Measurements from ENCODE around the gene RIPOR3.

DNA sequence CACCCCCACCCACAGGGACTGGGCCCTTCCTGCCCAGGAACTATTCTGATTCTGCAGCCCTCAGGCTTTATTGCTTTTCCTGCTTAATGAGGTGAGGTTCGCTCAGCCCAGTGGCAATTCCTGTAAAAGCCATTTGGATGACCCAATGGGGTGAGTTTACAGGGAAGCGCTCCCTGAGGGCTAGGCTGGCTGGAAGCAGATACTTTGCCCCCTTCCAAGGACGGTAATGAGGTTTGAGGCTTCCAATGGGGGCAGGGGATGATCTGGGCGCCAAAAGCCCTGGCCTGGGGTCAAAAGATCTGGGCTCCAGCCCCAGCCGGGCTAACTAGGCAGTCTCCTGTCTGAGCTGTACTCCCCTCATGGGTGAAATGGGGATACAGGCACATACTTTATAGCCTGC, 41.8 kb downstream of the RIPOR3 start:
- TF ChIP-seq, protein P1, sequence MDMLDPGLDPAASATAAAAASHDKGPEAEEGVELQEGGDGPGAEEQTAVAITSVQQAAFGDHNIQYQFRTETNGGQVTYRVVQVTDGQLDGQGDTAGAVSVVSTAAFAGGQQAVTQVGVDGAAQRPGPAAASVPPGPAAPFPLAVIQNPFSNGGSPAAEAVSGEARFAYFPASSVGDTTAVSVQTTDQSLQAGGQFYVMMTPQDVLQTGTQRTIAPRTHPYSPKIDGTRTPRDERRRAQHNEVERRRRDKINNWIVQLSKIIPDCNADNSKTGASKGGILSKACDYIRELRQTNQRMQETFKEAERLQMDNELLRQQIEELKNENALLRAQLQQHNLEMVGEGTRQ (CRISPR knock-in tag; IDR thresholded peaks at IDR 0.05) = no peak
- TF ChIP-seq MAFF (IDR thresholded peaks at IDR 0.05; ENCODE audit: low read length) (no peak), FOXA1 (IDR thresholded peaks at IDR 0.05; ENCODE audit: borderline replicate concordance) (no peak), ZFP36 (IDR thresholded peaks at IDR 0.05; ENCODE audit: low read depth, low read length, partially characterized antibody) (no peak), REST (IDR thresholded peaks at IDR 0.05; ENCODE audit: borderline replicate concordance) (no peak), REST (CRISPR knock-in tag; IDR thresholded peaks at IDR 0.05; ENCODE audit: low read depth) (no peak), NFE2L1 (tag; IDR thresholded peaks at IDR 0.05; ENCODE audit: borderline replicate concordance, low read depth) (no peak), ERF (CRISPR knock-in tag; IDR thresholded peaks at IDR 0.05) (no peak), CREM (IDR thresholded peaks at IDR 0.05; ENCODE audit: low read depth) (no peak), GABPA (tag; conservative IDR thresholded peaks at IDR 0.05; ENCODE audit: low read depth) (no peak), JUND (IDR thresholded peaks at IDR 0.05; ENCODE audit: borderline replicate concordance, low read depth, low read length) (no peak), JUND (tag; IDR thresholded peaks at IDR 0.05; ENCODE audit: borderline replicate concordance, low read depth, low read length) (no peak), NR0B1 (IDR thresholded peaks at IDR 0.05; ENCODE audit: partially characterized antibody) (no peak), RAD21 (CRISPR knock-in tag; conservative IDR thresholded peaks at IDR 0.05 in 1 of 2, IDR thresholded peaks at IDR 0.05 in 1 of 2) (no peak), ZNF764 (CRISPR knock-in tag; IDR thresholded peaks at IDR 0.05; ENCODE audit: low read depth) (no peak)
- TF ChIP-seq, protein P2, sequence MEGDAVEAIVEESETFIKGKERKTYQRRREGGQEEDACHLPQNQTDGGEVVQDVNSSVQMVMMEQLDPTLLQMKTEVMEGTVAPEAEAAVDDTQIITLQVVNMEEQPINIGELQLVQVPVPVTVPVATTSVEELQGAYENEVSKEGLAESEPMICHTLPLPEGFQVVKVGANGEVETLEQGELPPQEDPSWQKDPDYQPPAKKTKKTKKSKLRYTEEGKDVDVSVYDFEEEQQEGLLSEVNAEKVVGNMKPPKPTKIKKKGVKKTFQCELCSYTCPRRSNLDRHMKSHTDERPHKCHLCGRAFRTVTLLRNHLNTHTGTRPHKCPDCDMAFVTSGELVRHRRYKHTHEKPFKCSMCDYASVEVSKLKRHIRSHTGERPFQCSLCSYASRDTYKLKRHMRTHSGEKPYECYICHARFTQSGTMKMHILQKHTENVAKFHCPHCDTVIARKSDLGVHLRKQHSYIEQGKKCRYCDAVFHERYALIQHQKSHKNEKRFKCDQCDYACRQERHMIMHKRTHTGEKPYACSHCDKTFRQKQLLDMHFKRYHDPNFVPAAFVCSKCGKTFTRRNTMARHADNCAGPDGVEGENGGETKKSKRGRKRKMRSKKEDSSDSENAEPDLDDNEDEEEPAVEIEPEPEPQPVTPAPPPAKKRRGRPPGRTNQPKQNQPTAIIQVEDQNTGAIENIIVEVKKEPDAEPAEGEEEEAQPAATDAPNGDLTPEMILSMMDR (IDR thresholded peaks at IDR 0.05 in 2 of 3, conservative IDR thresholded peaks at IDR 0.05 in 1 of 3; ENCODE audit: insufficient read depth in 2 of 3, low read depth in 1 of 3, low read length in 3 of 3) = no peak

All from K562 (cell line).